HepG2 (cell line): Measurements from ENCODE around the gene BRCA2. TPM values are rescaled to one million over a fixed set of nuclear protein-coding genes. Genes with fewer than 3 reads are reported as not detected.

Experiments used
- ATAC-seq: fragments of 200-7000 bp; cut with Tn5 transposase; 3 replicates; pipeline ENCODE4 v1.9.1; 2020; ENCODE audit warnings: mild to moderate bottlenecking, moderate library complexity
- BruUV-seq: library from RNA; stranded (reverse); fragments of 400-500 nt; replicated peaks from 2 replicates; lab custom pipeline; 2021; lab: Mats Ljungman, UMichigan
- CTCF ChIA-PET: fragments of 300-600 bp; formaldehyde crosslinking; extraction: SDS; loops from one replicate; lab custom pipeline; 2021; ENCODE audit warnings: low total read pairs, inconsistent platforms, low intra/inter-chr PET ratio; lab: Yijun Ruan, JAX
- POLR2A ChIA-PET: fragments of 350-600 bp; sonication (Branson Sonifier 250); formaldehyde crosslinking; loops from one replicate; lab custom pipeline; 2020; ENCODE audit warnings: antibody characterized with exemption, inconsistent platforms; lab: Yijun Ruan, JAX
- DNase-seq: peaks from one replicate; pipeline ENCODE4 v3.0.0-alpha.2; 2015; ENCODE audit warnings: low spot score
- FAIRE-seq: peaks from 3 replicates; lab custom pipeline; 2011; peaks lifted over from hg19 to GRCh38; lab: Jason Lieb, UNC
- H2AFZ ChIP-seq: one replicate; pipeline ENCODE4 v1.6.1; 2011; ENCODE audit warnings: low read length, inconsistent platforms
- H3K27ac ChIP-seq: fragments of 300-600 bp; 3 replicates; pipeline ENCODE4 v1.8.0; 2011; ENCODE audit warnings: mixed run types, mild to moderate bottlenecking, mixed read lengths, low read length, inconsistent platforms; ENCODE audit not compliant: insufficient read depth; ENCODE audit errors: extremely low read length
- H3K27me3 ChIP-seq, 2 experiments: fragments of 200-600 bp in 1 of 2; 2 replicates in 1 of 2; 3 replicates in 1 of 2; pipeline versions ENCODE4 v1.6.0 to v1.8.0; 2011; ENCODE audit warnings: low read length in 2 of 2, mild to moderate bottlenecking in 2 of 2, moderate library complexity in 2 of 2, inconsistent platforms in 1 of 2; ENCODE audit not compliant: insufficient read depth in 2 of 2, control insufficient read depth in 1 of 2
- H3K36me3 ChIP-seq, 2 experiments: fragments of 200-600 bp in 1 of 2; replicated peaks in 1 of 2; 2 replicates in 1 of 2; 3 replicates in 1 of 2; pipeline versions ENCODE4 v1.5.1 to v1.8.0; 2011; ENCODE audit warnings: low read length in 2 of 2, inconsistent platforms in 1 of 2; ENCODE audit not compliant: insufficient read depth in 2 of 2, control insufficient read depth in 1 of 2
- H3K4me1 ChIP-seq: 2 replicates; pipeline ENCODE4 v1.5.1; 2012; ENCODE audit warnings: low read length, inconsistent platforms; ENCODE audit not compliant: insufficient read depth
- H3K4me2 ChIP-seq: 2 replicates; pipeline ENCODE4 v1.6.0; 2011; ENCODE audit warnings: low read depth, low read length, inconsistent platforms
- H3K4me3 ChIP-seq, 3 experiments: fragments of 200-600 bp in 1 of 3; sonication (generic), shearing (Covaris generic) in 1 of 3; replicated peaks in 1 of 3; 2 replicates each; pipeline ENCODE4 v1.5.1; 2011 to 2016; ENCODE audit warnings: low read length in 3 of 3, inconsistent platforms in 2 of 3, low read depth in 2 of 3, mild to moderate bottlenecking in 2 of 3, control low read depth in 1 of 3, mixed read lengths in 1 of 3; ENCODE audit not compliant: insufficient read depth in 1 of 3
- H3K79me2 ChIP-seq: one replicate; pipeline ENCODE4 v1.6.1; 2011; ENCODE audit warnings: low read length, inconsistent platforms; ENCODE audit not compliant: insufficient read depth
- H3K9ac ChIP-seq: 2 replicates; pipeline ENCODE4 v1.6.0; 2011; ENCODE audit warnings: mild to moderate bottlenecking, low read depth, low read length, inconsistent platforms; ENCODE audit not compliant: insufficient read depth
- H3K9me3 ChIP-seq: 2 replicates; pipeline ENCODE4 v1.5.1; 2012; ENCODE audit warnings: mild to moderate bottlenecking, low read length
- H4K20me1 ChIP-seq: 2 replicates; pipeline ENCODE4 v1.6.0; 2011; ENCODE audit warnings: inconsistent platforms, mild to moderate bottlenecking, low read length, moderate library complexity; ENCODE audit not compliant: insufficient read depth
- CREB1 ChIP-seq, 2 experiments: fragments of 450-650 bp in 1 of 2; IDR thresholded peaks; 2 replicates each; pipeline ENCODE4 v1.6.1; 2016 to 2017; ENCODE audit warnings: control low read depth in 1 of 2, mild to moderate bottlenecking in 1 of 2, missing compliant biosample characterization in 1 of 2, missing genetic modification characterization in 1 of 2
- DRAP1 ChIP-seq: IDR thresholded peaks from 2 replicates; pipeline ENCODE4 v1.6.1; 2016; ENCODE audit warnings: missing genetic modification reagents, missing compliant biosample characterization
- NFATC3 ChIP-seq: sonication (generic); formaldehyde crosslinking; IDR thresholded peaks from 2 replicates; pipeline ENCODE4 v1.5.1; 2020; ENCODE audit warnings: mild to moderate bottlenecking, missing genetic modification reagents
- ZFP82 ChIP-seq: sonication (generic); formaldehyde crosslinking; IDR thresholded peaks from 2 replicates; pipeline ENCODE4 v1.5.1; 2020; ENCODE audit warnings: mild to moderate bottlenecking, missing genetic modification reagents, borderline replicate concordance
- ZMAT3 ChIP-seq: sonication (generic); formaldehyde crosslinking; conservative IDR thresholded peaks from 2 replicates; pipeline ENCODE4 v1.7.0; 2021; ENCODE audit warnings: missing genetic modification reagents
- ZNF318 ChIP-seq: sonication (generic); formaldehyde crosslinking; IDR thresholded peaks from 2 replicates; pipeline ENCODE4 v1.4.0; 2020; ENCODE audit warnings: mild to moderate bottlenecking, missing genetic modification reagents
- ZNF331 ChIP-seq: sonication (generic); formaldehyde crosslinking; IDR thresholded peaks from 2 replicates; pipeline ENCODE4 v1.4.0; 2020; ENCODE audit warnings: missing genetic modification reagents
- WGBS: methylation state at CpG from one replicate; pipeline ENCODE4 v1.1.6; 2017; ENCODE audit warnings: low lambda C conversion rate; 5-methylcytosine and 5-hydroxymethylcytosine counted together
- in situ Hi-C: cut with HindIII; loops from 2 replicates; pipeline ENCODE4 v1.10.0; 2017; ENCODE audit warnings: low pct_unique_long_range_greater_than_20kb; ENCODE audit not compliant: extremely low pct_ligation_motif_present
- intact Hi-C: fragments of 100-400 bp; cut with micrococcal nuclease; formaldehyde crosslinking; loops from one replicate; pipeline ENCODE4 v1.10.0; 2022; ENCODE audit not compliant: unreplicated experiment
- polyA plus RNA-seq, 8 experiments: library from polyadenylated mRNA; depleted of rRNA in 3 of 8; stranded (reverse) in 7 of 8; unstranded in 1 of 8; fragments of >200 nt; fragmentation: Illumina TruSeq in 4 of 8; extraction: Trizol in 4 of 8; gene quantifications; 2 replicates each; pipeline versions ENCODE4 v1.2.1 to v1.2.3, GENCODE V29; 2011 to 2016; ENCODE audit warnings: low read depth in 4 of 8, missing spikeins in 1 of 8, mixed read lengths in 1 of 8; ENCODE audit not compliant: insufficient read depth in 1 of 8
- total RNA-seq, 5 experiments: library from RNA; depleted of rRNA; stranded (reverse); fragments of >200 nt; fragmentation: Illumina TruSeq; extraction: Trizol; gene quantifications; 2 replicates each; pipeline ENCODE4 v1.2.3, GENCODE V29; 2016; ENCODE audit warnings: low read depth in 1 of 5
- TF ChIP-seq, protein P1 (sequence below), 2 experiments: fragments of 450-650 bp in 1 of 2; sonication (generic) in 1 of 2; formaldehyde crosslinking; IDR thresholded peaks; 2 replicates each; pipeline versions ENCODE4 v1.5.0 to v1.8.0; 2020 to 2022; ENCODE audit warnings: mild to moderate bottlenecking in 1 of 2, missing genetic modification reagents in 1 of 2

Gene BRCA2
- total and polyA plus RNA-seq, 2 of the 13 experiments (the other 11 are each of a cell fraction or from before 2014, with no cell fraction given), result 3.1 to 24.6 TPM

DNA sequence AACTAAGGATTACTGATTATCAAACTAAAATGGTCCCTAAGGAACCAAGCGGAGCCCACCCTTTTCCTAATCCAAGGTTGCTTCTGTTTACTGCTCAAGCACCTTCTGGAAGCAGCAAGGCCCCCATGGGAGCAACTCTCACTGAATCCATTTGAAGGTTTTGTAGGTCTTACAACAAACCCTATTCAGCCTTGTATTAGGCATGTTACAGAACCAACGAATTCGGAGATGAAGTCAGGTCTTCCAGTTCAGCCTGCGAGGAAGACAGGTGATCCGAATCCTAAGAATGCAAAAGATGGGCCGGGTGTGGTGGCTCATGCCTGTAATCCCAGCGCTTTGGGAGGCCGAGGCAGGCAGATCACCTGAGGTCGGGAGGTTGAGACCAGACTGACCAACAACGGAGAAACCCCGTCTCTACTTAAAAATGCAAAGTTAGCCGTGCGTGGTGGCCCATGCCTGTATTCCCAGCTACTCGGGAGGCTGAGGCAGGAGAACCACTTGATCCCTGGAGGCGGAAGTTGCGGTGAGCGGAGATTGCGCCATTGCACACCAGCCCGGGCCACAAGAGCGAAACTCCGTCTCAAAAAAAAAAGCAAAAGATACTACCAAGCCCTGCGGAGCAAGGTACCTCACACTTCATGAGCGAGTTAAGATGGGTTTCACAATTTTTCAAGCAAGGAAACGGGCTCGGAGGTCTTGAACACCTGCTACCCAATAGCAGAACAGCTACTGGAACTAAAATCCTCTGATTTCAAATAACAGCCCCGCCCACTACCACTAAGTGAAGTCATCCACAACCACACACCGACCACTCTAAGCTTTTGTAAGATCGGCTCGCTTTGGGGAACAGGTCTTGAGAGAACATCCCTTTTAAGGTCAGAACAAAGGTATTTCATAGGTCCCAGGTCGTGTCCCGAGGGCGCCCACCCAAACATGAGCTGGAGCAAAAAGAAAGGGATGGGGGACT is 754 bp upstream of the BRCA2 start (continued):
- TF ChIP-seq ZMAT3 (CRISPR knock-in tag), result 0 out of 2 replicates have a peak, but pooled peaks have one; percentile 3

DNA sequence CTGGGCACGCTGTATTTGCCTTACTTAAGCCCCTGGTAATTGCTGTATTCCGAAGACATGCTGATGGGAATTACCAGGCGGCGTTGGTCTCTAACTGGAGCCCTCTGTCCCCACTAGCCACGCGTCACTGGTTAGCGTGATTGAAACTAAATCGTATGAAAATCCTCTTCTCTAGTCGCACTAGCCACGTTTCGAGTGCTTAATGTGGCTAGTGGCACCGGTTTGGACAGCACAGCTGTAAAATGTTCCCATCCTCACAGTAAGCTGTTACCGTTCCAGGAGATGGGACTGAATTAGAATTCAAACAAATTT is 676 bp downstream of the BRCA2 start:
- DNase-seq, result no peak
- Histone ChIP-seq H3K9me3 (no peaks in the 10 kb centered on the region), H3K4me3 (peak overlapping the region; percentile 66 to 83 (median 72)), H2AFZ (peak overlapping the region; percentile 75), H3K9ac (peak overlapping the region; percentile 85), H4K20me1 (no peaks in the 10 kb centered on the region; the same call in 1 of the 2 replicates), H3K4me2 (peak overlapping the region; percentile 96), H3K27ac (peak overlapping the region; percentile 75), H3K36me3 (peaks cover 0 to 5% of the 10 kb centered on the region in 2 experiments; a peak in 3 of 5 replicates), H3K79me2 (peaks cover 5% of the 10 kb centered on the region), H3K4me1 (peaks cover 34% of the 10 kb centered on the region), H3K27me3 (no peaks in the 10 kb centered on the region; a peak in 1 of 5 replicates)
- ATAC-seq, result peak; percentile 66
- CTCF ChIA-PET, result no interaction called here
- intact Hi-C loops, result loop anchor here (5.0 kb wide), 1 partner anchor 404 kb away; no protein-coding TSS in a partner anchor
- no TSS peak for BruUV-seq
- WGBS, result 1% methylated on average over 13 of the region's 13 CpGs
- no peak for FAIRE-seq
- POLR2A ChIA-PET, result interaction anchor here (1.4 to 2.3 kb wide), 7 partner anchors 10 to 151 kb away, joined by 5 to 36 read pairs (median 8); partner anchors contain the start of gene N4BP2L1
- in situ Hi-C loops, result no loop called here
- TF ChIP-seq DRAP1 (CRISPR knock-in tag) (0 out of 2 replicates have a peak, but pooled peaks have one; percentile 19), CREB1 (IDR thresholded peaks at IDR 0.05) (0 out of 2 replicates have a peak, but pooled peaks have one; percentile 3), CREB1 (CRISPR knock-in tag; IDR thresholded peaks at IDR 0.05) (no peak), ZFP82 (CRISPR knock-in tag) (no peak), ZNF318 (CRISPR knock-in tag) (no peak), ZNF331 (CRISPR knock-in tag) (0 out of 2 replicates have a peak, but pooled peaks have one; percentile 10), NFATC3 (no peak)
- TF ChIP-seq, protein P1, sequence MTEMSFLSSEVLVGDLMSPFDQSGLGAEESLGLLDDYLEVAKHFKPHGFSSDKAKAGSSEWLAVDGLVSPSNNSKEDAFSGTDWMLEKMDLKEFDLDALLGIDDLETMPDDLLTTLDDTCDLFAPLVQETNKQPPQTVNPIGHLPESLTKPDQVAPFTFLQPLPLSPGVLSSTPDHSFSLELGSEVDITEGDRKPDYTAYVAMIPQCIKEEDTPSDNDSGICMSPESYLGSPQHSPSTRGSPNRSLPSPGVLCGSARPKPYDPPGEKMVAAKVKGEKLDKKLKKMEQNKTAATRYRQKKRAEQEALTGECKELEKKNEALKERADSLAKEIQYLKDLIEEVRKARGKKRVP (CRISPR knock-in tag; IDR thresholded peaks at IDR 0.05), result no peak
